ENCODE results near the gene C8B. TPM values are rescaled to one million over a fixed set of nuclear protein-coding genes. Genes with fewer than 3 reads are reported as not detected.

The C8B gene
- total RNA-seq, 1 donor from 2014 or later, result not detected

DNA sequence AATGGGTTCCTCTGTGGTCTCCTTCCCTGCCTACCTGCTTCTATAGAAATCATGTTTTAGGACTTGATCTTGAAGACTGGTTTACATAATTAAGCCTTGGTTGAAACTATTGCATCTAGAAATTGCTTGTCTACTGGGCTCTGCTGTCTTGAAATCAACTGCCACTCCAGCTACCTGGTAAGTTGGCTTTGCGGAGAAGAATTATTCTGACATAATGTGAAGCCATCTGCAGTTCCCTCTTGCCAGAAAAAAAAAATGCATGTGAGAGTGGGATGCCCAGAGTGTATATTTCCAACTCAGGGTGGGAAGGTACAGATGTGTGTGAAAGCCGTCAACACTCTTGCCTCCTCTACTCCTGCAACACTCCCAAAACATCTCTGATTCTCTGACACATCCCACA is 27.2 kb downstream of the C8B start:
- Histone ChIP-seq H3K9me3 (ENCODE audit: control insufficient read depth in 3 of 3, low read length in 3 of 3) (no peaks in the 10 kb centered on the region), H3K36me3 (ENCODE audit: control insufficient read depth in 3 of 3, insufficient read depth in 3 of 3, low read length in 3 of 3) (no peaks in the 10 kb centered on the region), H3K9ac (ENCODE audit: low read depth in 1 of 3, low read length in 3 of 3) (no peak overlapping the region), H3K4me1 (ENCODE audit: control insufficient read depth in 3 of 3, insufficient read depth in 3 of 3, low read length in 3 of 3) (no peaks in the 10 kb centered on the region), H3K27ac (ENCODE audit: low read depth, low read length) (no peak overlapping the region), H3K27me3 (ENCODE audit: control insufficient read depth in 3 of 3, insufficient read depth in 3 of 3, low read length in 3 of 3) (peaks cover 0 to 6% (median 0%) of the 10 kb centered on the region in 3 donors), H3K4me3 (ENCODE audit: low read length in 3 of 3) (no peak overlapping the region)

DNA sequence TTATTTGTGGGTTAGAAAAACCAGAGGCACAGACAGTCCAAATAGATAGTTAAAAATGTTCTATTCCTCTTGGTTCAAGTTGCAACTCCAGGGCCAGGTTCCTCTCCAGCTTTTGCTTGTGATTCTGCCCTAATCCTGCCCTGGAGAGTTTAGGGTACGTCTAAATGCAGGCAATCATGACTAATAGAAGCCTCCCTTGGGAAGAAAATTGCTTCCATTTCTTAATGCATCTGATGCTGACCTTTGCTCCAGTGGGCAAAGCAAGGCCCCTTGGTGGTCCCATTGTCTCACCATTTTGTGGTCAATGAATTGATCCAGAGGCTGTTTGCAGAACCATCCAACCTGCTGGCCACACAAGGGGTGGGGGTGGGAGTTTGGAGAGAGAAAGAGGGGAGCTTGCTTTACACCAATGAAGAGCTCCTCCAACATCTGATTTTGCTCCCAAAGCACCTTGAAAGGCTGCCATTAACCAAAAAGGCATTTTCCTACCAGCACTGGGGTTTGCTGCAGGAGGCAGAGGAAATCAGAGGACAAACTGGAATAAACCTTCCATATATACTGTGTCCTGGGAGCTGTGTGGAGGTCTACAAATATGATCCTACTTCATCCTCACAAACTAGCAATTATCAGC is 31.3 kb downstream of the C8B start:
- no peak overlapping the region for H3K27ac ChIP-seq (ENCODE audit: low read depth, low read length)
- H3K9me3 ChIP-seq (ENCODE audit: control insufficient read depth in 3 of 3, low read length in 3 of 3), result no peaks in the 10 kb centered on the region
- H3K4me1 ChIP-seq (ENCODE audit: control insufficient read depth in 3 of 3, insufficient read depth in 3 of 3, low read length in 3 of 3), result no peaks in the 10 kb centered on the region
- peaks cover 0 to 7% (median 0%) of the 10 kb centered on the region in 3 donors for H3K27me3 ChIP-seq (ENCODE audit: control insufficient read depth in 3 of 3, insufficient read depth in 3 of 3, low read length in 3 of 3)
- H3K9ac ChIP-seq (ENCODE audit: low read depth in 1 of 3, low read length in 3 of 3), result no peak overlapping the region
- no peaks in the 10 kb centered on the region for H3K36me3 ChIP-seq (ENCODE audit: control insufficient read depth in 3 of 3, insufficient read depth in 3 of 3, low read length in 3 of 3)
- no peak overlapping the region for H3K4me3 ChIP-seq (ENCODE audit: low read length in 3 of 3)

DNA sequence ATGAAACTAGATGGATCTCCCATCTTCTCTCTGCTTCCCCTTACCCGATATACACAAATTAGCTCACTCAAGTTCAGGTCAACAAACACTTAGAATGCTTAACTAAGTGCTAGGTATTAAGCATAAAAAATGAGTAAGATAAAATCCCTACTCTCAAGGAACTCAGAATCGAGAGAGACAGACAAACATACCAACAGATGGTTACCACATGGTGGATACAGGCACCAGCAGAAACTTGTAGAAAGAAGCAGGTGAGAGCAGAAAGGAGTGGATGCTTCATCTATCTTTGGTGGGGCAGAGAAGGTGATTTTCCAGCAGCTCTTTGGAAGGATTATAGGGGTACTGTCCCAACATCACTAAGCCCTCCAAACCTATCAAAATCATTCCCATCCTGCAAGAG is 32.2 kb downstream of the C8B start:
- Histone ChIP-seq H3K4me1 (ENCODE audit: control insufficient read depth in 3 of 3, insufficient read depth in 3 of 3, low read length in 3 of 3) (no peaks in the 10 kb centered on the region), H3K9ac (ENCODE audit: low read depth in 1 of 3, low read length in 3 of 3) (no peak overlapping the region), H3K27ac (ENCODE audit: low read depth, low read length) (no peak overlapping the region), H3K27me3 (ENCODE audit: control insufficient read depth in 3 of 3, insufficient read depth in 3 of 3, low read length in 3 of 3) (peaks cover 0 to 2% (median 0%) of the 10 kb centered on the region in 3 donors), H3K4me3 (ENCODE audit: low read length in 3 of 3) (no peak overlapping the region), H3K36me3 (ENCODE audit: control insufficient read depth in 3 of 3, insufficient read depth in 3 of 3, low read length in 3 of 3) (no peaks in the 10 kb centered on the region), H3K9me3 (ENCODE audit: control insufficient read depth in 3 of 3, low read length in 3 of 3) (no peaks in the 10 kb centered on the region)

GRCh38 chr1:56933161-56933560 is 32.7 kb downstream of the C8B start:
- Histone ChIP-seq H3K27ac (ENCODE audit: low read depth, low read length) (no peak overlapping the region), H3K9me3 (ENCODE audit: control insufficient read depth in 3 of 3, low read length in 3 of 3) (no peaks in the 10 kb centered on the region), H3K36me3 (ENCODE audit: control insufficient read depth in 3 of 3, insufficient read depth in 3 of 3, low read length in 3 of 3) (no peaks in the 10 kb centered on the region), H3K9ac (ENCODE audit: low read depth in 1 of 3, low read length in 3 of 3) (no peak overlapping the region), H3K27me3 (ENCODE audit: control insufficient read depth in 3 of 3, insufficient read depth in 3 of 3, low read length in 3 of 3) (peaks cover 0 to 2% (median 0%) of the 10 kb centered on the region in 3 donors), H3K4me3 (ENCODE audit: low read length in 3 of 3) (no peak overlapping the region), H3K4me1 (ENCODE audit: control insufficient read depth in 3 of 3, insufficient read depth in 3 of 3, low read length in 3 of 3) (no peaks in the 10 kb centered on the region)

DNA sequence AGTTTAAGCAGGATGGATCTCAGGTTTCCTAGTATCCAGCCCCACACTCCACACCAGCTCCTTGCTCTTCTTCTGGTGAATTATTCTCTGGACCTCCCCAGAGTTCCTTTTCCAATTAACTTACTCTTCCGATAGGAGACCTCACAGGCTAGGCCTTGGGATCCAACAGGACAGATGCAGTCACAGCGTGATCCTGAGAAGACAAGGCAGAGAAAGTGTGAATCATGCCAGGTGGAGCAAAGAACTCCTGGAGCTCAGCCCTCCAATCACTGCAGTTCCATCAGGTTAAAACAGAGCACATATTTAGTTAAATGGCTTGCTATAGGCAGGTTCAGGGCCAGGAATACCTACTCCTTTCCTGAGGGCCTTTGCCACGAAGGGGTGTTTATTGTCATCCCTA is 34.1 kb downstream of the C8B start:
- H3K9me3 ChIP-seq (ENCODE audit: control insufficient read depth in 3 of 3, low read length in 3 of 3), result no peaks in the 10 kb centered on the region
- no peaks in the 10 kb centered on the region for H3K4me1 ChIP-seq (ENCODE audit: control insufficient read depth in 3 of 3, insufficient read depth in 3 of 3, low read length in 3 of 3)
- H3K36me3 ChIP-seq (ENCODE audit: control insufficient read depth in 3 of 3, insufficient read depth in 3 of 3, low read length in 3 of 3), result no peaks in the 10 kb centered on the region
- H3K27ac ChIP-seq (ENCODE audit: low read depth, low read length), result no peak overlapping the region
- no peak overlapping the region for H3K9ac ChIP-seq (ENCODE audit: low read depth in 1 of 3, low read length in 3 of 3)
- H3K27me3 ChIP-seq (ENCODE audit: control insufficient read depth in 3 of 3, insufficient read depth in 3 of 3, low read length in 3 of 3), result peaks cover 0 to 2% (median 0%) of the 10 kb centered on the region in 3 donors
- no peak overlapping the region for H3K4me3 ChIP-seq (ENCODE audit: low read length in 3 of 3)

GRCh38 chr1:56931211-56931610 is 34.6 kb downstream of the C8B start:
- no peak overlapping the region for H3K27ac ChIP-seq (ENCODE audit: low read depth, low read length)
- peaks cover 0 to 2% (median 0%) of the 10 kb centered on the region in 3 donors for H3K27me3 ChIP-seq (ENCODE audit: control insufficient read depth in 3 of 3, insufficient read depth in 3 of 3, low read length in 3 of 3)
- H3K9me3 ChIP-seq (ENCODE audit: control insufficient read depth in 3 of 3, low read length in 3 of 3), result no peaks in the 10 kb centered on the region
- H3K9ac ChIP-seq (ENCODE audit: low read depth in 1 of 3, low read length in 3 of 3), result no peak overlapping the region
- H3K4me3 ChIP-seq (ENCODE audit: low read length in 3 of 3), result no peak overlapping the region
- no peaks in the 10 kb centered on the region for H3K4me1 ChIP-seq (ENCODE audit: control insufficient read depth in 3 of 3, insufficient read depth in 3 of 3, low read length in 3 of 3)
- no peaks in the 10 kb centered on the region for H3K36me3 ChIP-seq (ENCODE audit: control insufficient read depth in 3 of 3, insufficient read depth in 3 of 3, low read length in 3 of 3)

- no peak overlapping the region for H3K27ac ChIP-seq (ENCODE audit: low read depth, low read length)
- no peaks in the 10 kb centered on the region for H3K36me3 ChIP-seq (ENCODE audit: control insufficient read depth in 3 of 3, insufficient read depth in 3 of 3, low read length in 3 of 3)
- no peak overlapping the region for H3K9ac ChIP-seq (ENCODE audit: low read depth in 1 of 3, low read length in 3 of 3)
- peaks cover 0 to 2% (median 0%) of the 10 kb centered on the region in 3 donors for H3K27me3 ChIP-seq (ENCODE audit: control insufficient read depth in 3 of 3, insufficient read depth in 3 of 3, low read length in 3 of 3)
- no peak overlapping the region for H3K4me3 ChIP-seq (ENCODE audit: low read length in 3 of 3)
- no peaks in the 10 kb centered on the region for H3K4me1 ChIP-seq (ENCODE audit: control insufficient read depth in 3 of 3, insufficient read depth in 3 of 3, low read length in 3 of 3)
- H3K9me3 ChIP-seq (ENCODE audit: control insufficient read depth in 3 of 3, low read length in 3 of 3), result no peaks in the 10 kb centered on the region
These were observed 36.3 kb downstream of the C8B start for GRCh38 chr1:56929492-56929891.

DNA sequence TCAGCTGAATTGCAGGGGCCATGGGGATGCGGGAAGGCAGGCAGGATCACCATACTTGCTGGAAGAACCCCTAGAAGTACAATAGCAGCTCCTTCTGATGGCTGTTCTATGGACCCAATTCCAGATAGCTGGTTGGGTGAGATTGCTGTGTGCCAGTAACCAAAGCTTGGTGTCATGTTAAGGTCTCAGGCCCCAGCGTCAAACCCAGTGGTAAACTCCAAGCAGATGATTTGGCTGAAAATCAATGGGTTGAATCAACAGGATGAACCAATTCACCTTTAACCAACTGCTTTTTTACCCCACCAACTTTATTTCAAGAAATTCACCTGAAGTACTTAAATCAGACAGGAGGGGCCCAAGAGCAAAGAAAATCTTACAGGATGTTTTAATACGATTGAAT is 37.8 kb downstream of the C8B start:
- no peaks in the 10 kb centered on the region for H3K36me3 ChIP-seq (ENCODE audit: control insufficient read depth in 3 of 3, insufficient read depth in 3 of 3, low read length in 3 of 3)
- H3K27ac ChIP-seq (ENCODE audit: low read depth, low read length), result no peak overlapping the region
- no peak overlapping the region for H3K4me3 ChIP-seq (ENCODE audit: low read length in 3 of 3)
- H3K9ac ChIP-seq (ENCODE audit: low read depth in 1 of 3, low read length in 3 of 3), result no peak overlapping the region
- H3K9me3 ChIP-seq (ENCODE audit: control insufficient read depth in 3 of 3, low read length in 3 of 3), result no peaks in the 10 kb centered on the region
- no peaks in the 10 kb centered on the region for H3K4me1 ChIP-seq (ENCODE audit: control insufficient read depth in 3 of 3, insufficient read depth in 3 of 3, low read length in 3 of 3)
- peaks cover 0 to 2% (median 0%) of the 10 kb centered on the region in 3 donors for H3K27me3 ChIP-seq (ENCODE audit: control insufficient read depth in 3 of 3, insufficient read depth in 3 of 3, low read length in 3 of 3)

DNA sequence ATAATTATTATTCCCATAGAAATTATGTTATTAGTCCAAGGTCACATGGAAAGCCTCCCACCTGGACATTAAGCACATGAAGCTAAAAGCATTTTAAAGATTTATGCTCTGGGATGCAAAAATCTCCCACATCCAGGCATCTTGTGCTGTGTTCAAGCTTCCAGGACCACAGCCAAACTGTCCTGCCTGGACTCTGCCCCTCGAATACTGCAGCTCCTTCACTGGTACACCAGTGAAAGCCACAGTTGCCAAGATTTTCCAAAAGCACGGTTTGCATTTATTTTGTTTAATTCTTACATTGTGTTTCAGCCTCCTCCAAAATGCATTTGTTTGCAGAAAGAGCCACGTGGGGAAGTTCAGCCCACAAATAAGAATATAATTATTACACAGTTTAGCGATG is 38.6 kb downstream of the C8B start:
- H3K36me3 ChIP-seq (ENCODE audit: control insufficient read depth in 3 of 3, insufficient read depth in 3 of 3, low read length in 3 of 3), result no peaks in the 10 kb centered on the region
- H3K27ac ChIP-seq (ENCODE audit: low read depth, low read length), result no peak overlapping the region
- H3K9ac ChIP-seq (ENCODE audit: low read depth in 1 of 3, low read length in 3 of 3), result no peak overlapping the region
- no peaks in the 10 kb centered on the region for H3K4me1 ChIP-seq (ENCODE audit: control insufficient read depth in 3 of 3, insufficient read depth in 3 of 3, low read length in 3 of 3)
- H3K4me3 ChIP-seq (ENCODE audit: low read length in 3 of 3), result no peak overlapping the region
- H3K9me3 ChIP-seq (ENCODE audit: control insufficient read depth in 3 of 3, low read length in 3 of 3), result no peaks in the 10 kb centered on the region
- peaks cover 0 to 2% (median 0%) of the 10 kb centered on the region in 3 donors for H3K27me3 ChIP-seq (ENCODE audit: control insufficient read depth in 3 of 3, insufficient read depth in 3 of 3, low read length in 3 of 3)

DNA sequence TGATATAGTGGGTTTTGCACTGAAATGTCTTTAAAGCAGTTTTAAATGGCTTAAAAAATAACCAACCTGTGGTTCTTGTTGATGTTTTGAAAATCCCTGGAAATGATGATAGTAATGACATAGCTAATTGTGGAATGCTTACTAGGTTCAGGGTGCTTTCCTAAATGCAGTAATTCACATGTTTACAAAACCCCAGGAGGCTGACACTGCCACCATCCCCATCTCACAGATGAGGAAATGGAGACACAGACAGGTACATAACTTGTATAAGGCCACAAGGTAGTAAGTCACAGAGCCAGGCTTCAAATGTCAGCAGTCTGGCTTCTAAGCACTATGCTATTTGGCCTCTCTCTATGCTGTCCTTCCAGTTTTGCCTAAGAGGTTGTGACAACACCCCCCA is 40.6 kb downstream of the C8B start:
- H3K4me3 ChIP-seq (ENCODE audit: low read length in 3 of 3), result no peak overlapping the region
- no peaks in the 10 kb centered on the region for H3K9me3 ChIP-seq (ENCODE audit: control insufficient read depth in 3 of 3, low read length in 3 of 3)
- H3K27ac ChIP-seq (ENCODE audit: low read depth, low read length), result no peak overlapping the region
- no peak overlapping the region for H3K9ac ChIP-seq (ENCODE audit: low read depth in 1 of 3, low read length in 3 of 3)
- no peaks in the 10 kb centered on the region for H3K36me3 ChIP-seq (ENCODE audit: control insufficient read depth in 3 of 3, insufficient read depth in 3 of 3, low read length in 3 of 3)
- no peaks in the 10 kb centered on the region for H3K27me3 ChIP-seq (ENCODE audit: control insufficient read depth in 3 of 3, insufficient read depth in 3 of 3, low read length in 3 of 3)
- no peaks in the 10 kb centered on the region for H3K4me1 ChIP-seq (ENCODE audit: control insufficient read depth in 3 of 3, insufficient read depth in 3 of 3, low read length in 3 of 3)
